Loucy (cell line): ENCODE data around the gene RND3.

Experiments
- H2AFZ ChIP-seq: fragments of 200-600 bp; sonication (generic); 2 replicates; pipeline ENCODE4 v1.6.0; 2016; ENCODE audit warnings: antibody characterized with exemption, mild to moderate bottlenecking, low read length, moderate library complexity
- H3F3A ChIP-seq: fragments of 200-600 bp; 2 replicates; pipeline ENCODE4 v1.6.0; 2016; ENCODE audit warnings: antibody characterized with exemption, low read depth, mild to moderate bottlenecking
- H3K27me3 ChIP-seq: fragments of 200-600 bp; sonication (generic); 2 replicates; pipeline ENCODE4 v1.6.1; 2014; ENCODE audit warnings: low read length, mild to moderate bottlenecking; ENCODE audit not compliant: insufficient read depth, poor library complexity, severe bottlenecking
- H3K36me3 ChIP-seq: fragments of 200-600 bp; sonication (generic); 2 replicates; pipeline ENCODE4 v1.6.1; 2016; ENCODE audit warnings: low read length; ENCODE audit not compliant: insufficient read depth
- H3K4me1 ChIP-seq: fragments of 200-600 bp; sonication (generic); 2 replicates; pipeline ENCODE4 v1.5.1; 2014; ENCODE audit warnings: low read length, mild to moderate bottlenecking; ENCODE audit not compliant: insufficient read depth, poor library complexity, severe bottlenecking
- H3K4me2 ChIP-seq: fragments of 200-600 bp; sonication (generic); 2 replicates; pipeline ENCODE4 v1.6.0; 2014; ENCODE audit warnings: antibody characterized with exemption, low read length, low read depth, mild to moderate bottlenecking; ENCODE audit not compliant: poor library complexity, severe bottlenecking
- H3K4me3 ChIP-seq: fragments of 200-600 bp; sonication (generic); 2 replicates; pipeline ENCODE4 v1.5.1; 2014; ENCODE audit warnings: low read length, mild to moderate bottlenecking, mixed read lengths; ENCODE audit not compliant: poor library complexity, severe bottlenecking
- H3K79me2 ChIP-seq: fragments of 200-600 bp; sonication (generic); 2 replicates; pipeline ENCODE4 v1.6.1; 2014; ENCODE audit warnings: low read length; ENCODE audit not compliant: insufficient read depth
- H3K9ac ChIP-seq: fragments of 200-600 bp; sonication (generic); 2 replicates; pipeline ENCODE4 v1.6.0; 2014; ENCODE audit warnings: mild to moderate bottlenecking, low read depth, low read length, moderate library complexity; ENCODE audit not compliant: poor library complexity, severe bottlenecking
- H3K9me2 ChIP-seq: fragments of 200-600 bp; sonication (generic); replicated peaks from 2 replicates; pipeline ENCODE4 v1.6.1; 2016; ENCODE audit warnings: low read depth, low read length, mixed read lengths
- H3K9me3 ChIP-seq: fragments of 200-600 bp; sonication (generic); 2 replicates; pipeline ENCODE4 v1.6.1; 2014; ENCODE audit warnings: mild to moderate bottlenecking, antibody characterized with exemption, low read length, low read depth; ENCODE audit not compliant: insufficient read depth
- H4K20me1 ChIP-seq: fragments of 200-600 bp; sonication (generic); 2 replicates; pipeline ENCODE4 v1.6.0; 2014; ENCODE audit warnings: antibody characterized with exemption, low read length, mild to moderate bottlenecking; ENCODE audit not compliant: insufficient read depth, poor library complexity, severe bottlenecking
- EZH2phosphoT487 ChIP-seq: fragments of 200-600 bp; IDR thresholded peaks from 2 replicates; pipeline ENCODE4 v1.6.1; 2018; ENCODE audit warnings: antibody characterized with exemption, mild to moderate bottlenecking, moderate library complexity, borderline replicate concordance
- TF ChIP-seq, protein P1 (sequence below): fragments of 200-600 bp; sonication (generic); conservative IDR thresholded peaks from 2 replicates; pipeline ENCODE4 v1.5.1; 2014; ENCODE audit warnings: mild to moderate bottlenecking, antibody characterized with exemption, low read length

Gene RND3

DNA sequence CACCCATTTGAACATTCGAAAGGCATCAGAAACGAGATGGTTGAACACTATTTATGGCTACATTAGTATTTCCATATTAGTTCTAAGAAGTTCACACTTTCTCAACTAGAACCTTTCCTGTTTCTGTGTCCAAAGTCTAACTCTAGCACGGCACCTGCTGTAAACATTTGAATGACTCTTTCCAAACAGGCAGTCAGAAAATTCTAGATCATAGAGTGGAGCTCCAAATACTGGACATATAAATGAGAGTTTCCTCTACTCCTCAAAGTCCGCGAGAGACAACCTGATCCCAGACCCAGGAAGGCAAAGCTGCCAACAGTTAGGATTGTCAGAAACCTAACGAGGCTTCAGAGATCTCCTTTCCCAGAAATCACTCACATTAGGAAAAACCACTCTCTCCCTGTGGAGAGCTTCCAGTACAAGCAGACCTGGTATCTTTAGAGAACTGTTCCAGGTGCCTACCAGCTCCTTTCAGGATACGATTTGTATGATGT lies 10.6 kb downstream of the RND3 start:
- no peaks in the 10 kb centered on the region for H3K9me3 ChIP-seq
- no peak overlapping the region for H3K9ac ChIP-seq
- no peaks in the 10 kb centered on the region for H3K27me3 ChIP-seq
- no peaks in the 10 kb centered on the region for H3F3A ChIP-seq
- no peaks in the 10 kb centered on the region for H3K9me2 ChIP-seq
- no peak overlapping the region for H3K4me2 ChIP-seq
- H3K79me2 ChIP-seq: no peaks in the 10 kb centered on the region
- H3K36me3 ChIP-seq: no peaks in the 10 kb centered on the region
- H4K20me1 ChIP-seq: no peaks in the 10 kb centered on the region
- no peak overlapping the region for H2AFZ ChIP-seq
- no peak overlapping the region for H3K4me3 ChIP-seq
- no peak for TF ChIP-seq EZH2phosphoT487
- TF ChIP-seq, protein P1, sequence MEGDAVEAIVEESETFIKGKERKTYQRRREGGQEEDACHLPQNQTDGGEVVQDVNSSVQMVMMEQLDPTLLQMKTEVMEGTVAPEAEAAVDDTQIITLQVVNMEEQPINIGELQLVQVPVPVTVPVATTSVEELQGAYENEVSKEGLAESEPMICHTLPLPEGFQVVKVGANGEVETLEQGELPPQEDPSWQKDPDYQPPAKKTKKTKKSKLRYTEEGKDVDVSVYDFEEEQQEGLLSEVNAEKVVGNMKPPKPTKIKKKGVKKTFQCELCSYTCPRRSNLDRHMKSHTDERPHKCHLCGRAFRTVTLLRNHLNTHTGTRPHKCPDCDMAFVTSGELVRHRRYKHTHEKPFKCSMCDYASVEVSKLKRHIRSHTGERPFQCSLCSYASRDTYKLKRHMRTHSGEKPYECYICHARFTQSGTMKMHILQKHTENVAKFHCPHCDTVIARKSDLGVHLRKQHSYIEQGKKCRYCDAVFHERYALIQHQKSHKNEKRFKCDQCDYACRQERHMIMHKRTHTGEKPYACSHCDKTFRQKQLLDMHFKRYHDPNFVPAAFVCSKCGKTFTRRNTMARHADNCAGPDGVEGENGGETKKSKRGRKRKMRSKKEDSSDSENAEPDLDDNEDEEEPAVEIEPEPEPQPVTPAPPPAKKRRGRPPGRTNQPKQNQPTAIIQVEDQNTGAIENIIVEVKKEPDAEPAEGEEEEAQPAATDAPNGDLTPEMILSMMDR: no peak
- H3K4me1 ChIP-seq: peaks cover 12% of the 10 kb centered on the region

- no peak overlapping the region for H2AFZ ChIP-seq
- no peak overlapping the region for H3K9ac ChIP-seq
- no peaks in the 10 kb centered on the region for H3K79me2 ChIP-seq
- H3K27me3 ChIP-seq: no peaks in the 10 kb centered on the region
- H3F3A ChIP-seq: no peaks in the 10 kb centered on the region
- no peaks in the 10 kb centered on the region for H4K20me1 ChIP-seq
- H3K4me1 ChIP-seq: peaks cover 12% of the 10 kb centered on the region
- TF ChIP-seq, protein P1: no peak
- no peak for TF ChIP-seq EZH2phosphoT487
- H3K36me3 ChIP-seq: no peaks in the 10 kb centered on the region
- no peaks in the 10 kb centered on the region for H3K9me3 ChIP-seq
- no peak overlapping the region for H3K4me2 ChIP-seq
- no peak overlapping the region for H3K4me3 ChIP-seq
- no peaks in the 10 kb centered on the region for H3K9me2 ChIP-seq
Measured at GRCh38 chr2:150476286-150476685, 11.2 kb downstream of the RND3 start.

DNA sequence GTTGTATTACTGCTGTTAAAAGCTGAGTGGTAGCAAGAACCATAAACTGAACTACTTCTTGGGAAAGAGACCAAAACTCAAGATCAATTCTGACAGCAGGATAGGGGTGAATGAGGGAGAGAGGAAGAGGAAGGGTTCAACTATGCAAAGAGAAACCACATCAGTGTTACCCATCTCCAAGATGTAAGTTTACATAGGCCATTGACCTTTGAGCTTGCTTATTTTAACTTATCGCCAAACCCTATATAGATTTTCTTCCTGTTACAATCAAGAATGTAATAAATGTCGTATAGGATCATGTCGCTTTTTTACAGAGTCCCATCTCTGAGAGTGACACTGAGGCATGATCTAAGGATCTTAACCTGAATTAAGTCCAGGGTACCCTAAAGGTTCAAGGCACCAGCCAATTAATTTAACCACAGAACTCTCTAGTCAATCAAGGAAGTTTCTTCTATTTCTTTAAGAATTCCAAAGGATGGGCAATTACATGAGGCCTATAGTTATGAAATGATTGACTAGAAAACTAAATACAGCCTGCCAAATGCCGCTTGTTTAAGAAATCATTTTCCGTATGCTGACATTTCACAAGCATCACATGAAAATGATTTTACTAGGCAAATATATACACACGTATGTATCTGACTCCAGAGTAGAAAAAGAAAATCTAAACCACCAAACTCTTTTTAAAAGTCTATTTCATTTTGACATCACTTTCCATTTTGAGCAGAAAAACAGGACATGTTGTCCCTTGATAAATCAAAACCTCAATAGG lies 11.8 kb downstream of the RND3 start:
- peaks cover 12% of the 10 kb centered on the region for H3K4me1 ChIP-seq
- no peaks in the 10 kb centered on the region for H3K36me3 ChIP-seq
- H3K9me3 ChIP-seq: no peaks in the 10 kb centered on the region
- no peak overlapping the region for H3K4me2 ChIP-seq
- TF ChIP-seq, protein P1: no peak
- TF ChIP-seq EZH2phosphoT487: no peak
- H2AFZ ChIP-seq: no peak overlapping the region
- H3F3A ChIP-seq: no peaks in the 10 kb centered on the region
- no peaks in the 10 kb centered on the region for H3K9me2 ChIP-seq
- no peaks in the 10 kb centered on the region for H4K20me1 ChIP-seq
- H3K79me2 ChIP-seq: no peaks in the 10 kb centered on the region
- H3K4me3 ChIP-seq: no peak overlapping the region
- H3K9ac ChIP-seq: no peak overlapping the region
- no peaks in the 10 kb centered on the region for H3K27me3 ChIP-seq
